Activated T-helper 1 cell treated with Interleukin-2 at 50 U/mL for 16 hours (primary cell): ENCODE results near the gene UGT8.
"Not testable (repeated sequence)": the region's sequence is repeated elsewhere in the genome, so short reads cannot be mapped to it uniquely, and the experiment has no call there.

Source experiments
- DNase-seq: peaks from one replicate; pipeline ENCODE4 v3.0.0-alpha.2; 2020; ENCODE audit warnings: low read depth

Gene UGT8

GRCh38 chr4:114598191-114599121, at the start of gene UGT8:
TSS of gene UGT8 (plus strand) at chr4:114598807. CDS start at chr4:114622881, 24,074 bp downstream.
- no peak for DNase-seq

GRCh38 chr4:114549638-114550037, 49.0 kb upstream of the UGT8 start:
- no peak for DNase-seq

GRCh38 chr4:114558446-114559020, 40.1 kb upstream of the UGT8 start:
- no peak for DNase-seq

GRCh38 chr4:114561590-114561989, 37.0 kb upstream of the UGT8 start:
- DNase-seq, result no peak

- no peak for DNase-seq
Observed at GRCh38 chr4:114562176-114562904, 36.3 kb upstream of the UGT8 start.

GRCh38 chr4:114563536-114564315, 34.9 kb upstream of the UGT8 start:
- no peak for DNase-seq

GRCh38 chr4:114577386-114577785, 21.2 kb upstream of the UGT8 start:
- DNase-seq, result no peak

GRCh38 chr4:114582621-114583020, 16.0 kb upstream of the UGT8 start:
- no peak for DNase-seq

GRCh38 chr4:114588305-114588704, 10.3 kb upstream of the UGT8 start:
- DNase-seq, result no peak

GRCh38 chr4:114590360-114590759, 8.2 kb upstream of the UGT8 start:
- not testable (repeated sequence) for DNase-seq

- no peak for DNase-seq
Observed at GRCh38 chr4:114593526-114593925, 5.1 kb upstream of the UGT8 start.

- DNase-seq, result no peak
Observed at GRCh38 chr4:114595207-114595606, 3.4 kb upstream of the UGT8 start.

GRCh38 chr4:114595921-114596320, 2.7 kb upstream of the UGT8 start:
- no peak for DNase-seq

GRCh38 chr4:114597410-114598115, 1.0 kb upstream of the UGT8 start:
- DNase-seq, result no peak

GRCh38 chr4:114599231-114599902, 760 bp downstream of the UGT8 start:
- no peak for DNase-seq

- no peak for DNase-seq
Observed at GRCh38 chr4:114599903-114600552, 1.4 kb downstream of the UGT8 start.

GRCh38 chr4:114600672-114601071, 2.1 kb downstream of the UGT8 start:
- no peak for DNase-seq

- no peak for DNase-seq
Observed at GRCh38 chr4:114601304-114602052, 2.9 kb downstream of the UGT8 start.

- no peak for DNase-seq
Observed at GRCh38 chr4:114603497-114603896, 4.9 kb downstream of the UGT8 start.
